ENCODE data around the gene PACC1.

The PACC1 gene

GRCh38 chr1:212434992-212435391 lies 20.3 kb upstream of the PACC1 start:
- Histone ChIP-seq H3K9me3 (ENCODE audit: control insufficient read depth, insufficient read depth, low read depth, low read length) (no peaks in the 10 kb centered on the region), H3K9ac (ENCODE audit: low read length) (no peak overlapping the region), H3K27me3 (ENCODE audit: control insufficient read depth, insufficient read depth, low read length) (peaks cover 7% of the 10 kb centered on the region), H3K36me3 (ENCODE audit: control insufficient read depth, insufficient read depth, low read length) (no peaks in the 10 kb centered on the region), H3K4me3 (ENCODE audit: low read depth, low read length) (no peak overlapping the region), H3K4me1 (ENCODE audit: control insufficient read depth, insufficient read depth, low read length) (peaks cover 10% of the 10 kb centered on the region), H3K27ac (ENCODE audit: low read depth, low read length) (no peak overlapping the region)

- H3K9ac ChIP-seq (ENCODE audit: low read length), result no peak overlapping the region
- H3K27ac ChIP-seq (ENCODE audit: low read depth, low read length), result no peak overlapping the region
- H3K9me3 ChIP-seq (ENCODE audit: control insufficient read depth, insufficient read depth, low read depth, low read length), result no peaks in the 10 kb centered on the region
These were observed 19.1 kb upstream of the PACC1 start for GRCh38 chr1:212433577-212434462.

GRCh38 chr1:212432661-212433576 lies 18.2 kb upstream of the PACC1 start, which contains the start of gene NENF:
Gene NENF (plus strand): TSS chr1:212432920. CDS start chr1:212432944, 24 bp downstream.
- Histone ChIP-seq H3K27me3 (ENCODE audit: control insufficient read depth, insufficient read depth, low read length) (peaks cover 7% of the 10 kb centered on the region), H3K36me3 (ENCODE audit: control insufficient read depth, insufficient read depth, low read length) (no peaks in the 10 kb centered on the region), H3K9ac (ENCODE audit: low read length) (peak within 1 kb of the TSS; percentile 46), H3K4me1 (ENCODE audit: control insufficient read depth, insufficient read depth, low read length) (peaks cover 10% of the 10 kb centered on the region), H3K27ac (ENCODE audit: low read depth, low read length) (no peak within 1 kb of the TSS), H3K9me3 (ENCODE audit: control insufficient read depth, insufficient read depth, low read depth, low read length) (no peaks in the 10 kb centered on the region), H3K4me3 (ENCODE audit: low read depth, low read length) (peak within 1 kb of the TSS; percentile 75)

More at GRCh38 chr1:212433577-212434462, 19.1 kb upstream of the PACC1 start:
- peaks cover 10% of the 10 kb centered on the region for H3K4me1 ChIP-seq (ENCODE audit: control insufficient read depth, insufficient read depth, low read length)
- H3K27me3 ChIP-seq (ENCODE audit: control insufficient read depth, insufficient read depth, low read length), result peaks cover 7% of the 10 kb centered on the region
- H3K36me3 ChIP-seq (ENCODE audit: control insufficient read depth, insufficient read depth, low read length), result no peaks in the 10 kb centered on the region
- H3K4me3 ChIP-seq (ENCODE audit: low read depth, low read length), result peak overlapping the region; percentile 75

- Histone ChIP-seq H3K4me3 (ENCODE audit: low read depth, low read length) (peak overlapping the region; percentile 75), H3K4me1 (ENCODE audit: control insufficient read depth, insufficient read depth, low read length) (peaks cover 10% of the 10 kb centered on the region), H3K9ac (ENCODE audit: low read length) (peak overlapping the region; percentile 46), H3K36me3 (ENCODE audit: control insufficient read depth, insufficient read depth, low read length) (no peaks in the 10 kb centered on the region), H3K9me3 (ENCODE audit: control insufficient read depth, insufficient read depth, low read depth, low read length) (no peaks in the 10 kb centered on the region), H3K27ac (ENCODE audit: low read depth, low read length) (no peak overlapping the region), H3K27me3 (ENCODE audit: control insufficient read depth, insufficient read depth, low read length) (peaks cover 7% of the 10 kb centered on the region)
These were observed 17.6 kb upstream of the PACC1 start for GRCh38 chr1:212432272-212432660.

- Histone ChIP-seq H3K36me3 (ENCODE audit: control insufficient read depth, insufficient read depth, low read length) (no peaks in the 10 kb centered on the region), H3K27ac (ENCODE audit: low read depth, low read length) (no peak overlapping the region), H3K4me3 (ENCODE audit: low read depth, low read length) (no peak overlapping the region)
These were observed 17.0 kb upstream of the PACC1 start for GRCh38 chr1:212431644-212432043.

GRCh38 chr1:212430955-212431394 lies 16.3 kb upstream of the PACC1 start:
- Histone ChIP-seq H3K4me3 (ENCODE audit: low read depth, low read length) (no peak overlapping the region), H3K36me3 (ENCODE audit: control insufficient read depth, insufficient read depth, low read length) (no peaks in the 10 kb centered on the region), H3K27me3 (ENCODE audit: control insufficient read depth, insufficient read depth, low read length) (peaks cover 7% of the 10 kb centered on the region), H3K4me1 (ENCODE audit: control insufficient read depth, insufficient read depth, low read length) (peaks cover 10% of the 10 kb centered on the region), H3K27ac (ENCODE audit: low read depth, low read length) (no peak overlapping the region), H3K9me3 (ENCODE audit: control insufficient read depth, insufficient read depth, low read depth, low read length) (no peaks in the 10 kb centered on the region), H3K9ac (ENCODE audit: low read length) (no peak overlapping the region)

More at GRCh38 chr1:212431644-212432043, 17.0 kb upstream of the PACC1 start:
- Histone ChIP-seq H3K4me1 (ENCODE audit: control insufficient read depth, insufficient read depth, low read length) (peaks cover 10% of the 10 kb centered on the region), H3K9me3 (ENCODE audit: control insufficient read depth, insufficient read depth, low read depth, low read length) (no peaks in the 10 kb centered on the region), H3K27me3 (ENCODE audit: control insufficient read depth, insufficient read depth, low read length) (peaks cover 7% of the 10 kb centered on the region), H3K9ac (ENCODE audit: low read length) (no peak overlapping the region)

- peaks cover 10% of the 10 kb centered on the region for H3K4me1 ChIP-seq (ENCODE audit: control insufficient read depth, insufficient read depth, low read length)
- H3K4me3 ChIP-seq (ENCODE audit: low read depth, low read length), result no peak overlapping the region
- H3K27ac ChIP-seq (ENCODE audit: low read depth, low read length), result no peak overlapping the region
- no peak overlapping the region for H3K9ac ChIP-seq (ENCODE audit: low read length)
- peaks cover 7% of the 10 kb centered on the region for H3K27me3 ChIP-seq (ENCODE audit: control insufficient read depth, insufficient read depth, low read length)
- H3K36me3 ChIP-seq (ENCODE audit: control insufficient read depth, insufficient read depth, low read length), result no peaks in the 10 kb centered on the region
- H3K9me3 ChIP-seq (ENCODE audit: control insufficient read depth, insufficient read depth, low read depth, low read length), result no peaks in the 10 kb centered on the region
These were observed 15.7 kb upstream of the PACC1 start for GRCh38 chr1:212430416-212430815.

GRCh38 chr1:212428496-212428895 lies 13.8 kb upstream of the PACC1 start:
- Histone ChIP-seq H3K9ac (ENCODE audit: low read length) (no peak overlapping the region), H3K9me3 (ENCODE audit: control insufficient read depth, insufficient read depth, low read depth, low read length) (no peaks in the 10 kb centered on the region), H3K27me3 (ENCODE audit: control insufficient read depth, insufficient read depth, low read length) (peaks cover 7% of the 10 kb centered on the region; the same call in 1 of the 2 replicates), H3K4me3 (ENCODE audit: low read depth, low read length) (no peak overlapping the region), H3K4me1 (ENCODE audit: control insufficient read depth, insufficient read depth, low read length) (peaks cover 10% of the 10 kb centered on the region), H3K36me3 (ENCODE audit: control insufficient read depth, insufficient read depth, low read length) (no peaks in the 10 kb centered on the region), H3K27ac (ENCODE audit: low read depth, low read length) (no peak overlapping the region)

- no peak overlapping the region for H3K4me3 ChIP-seq (ENCODE audit: low read depth, low read length)
- no peaks in the 10 kb centered on the region for H3K36me3 ChIP-seq (ENCODE audit: control insufficient read depth, insufficient read depth, low read length)
- H3K4me1 ChIP-seq (ENCODE audit: control insufficient read depth, insufficient read depth, low read length), result no peaks in the 10 kb centered on the region
- no peak overlapping the region for H3K27ac ChIP-seq (ENCODE audit: low read depth, low read length)
- no peaks in the 10 kb centered on the region for H3K9me3 ChIP-seq (ENCODE audit: control insufficient read depth, insufficient read depth, low read depth, low read length)
- no peak overlapping the region for H3K9ac ChIP-seq (ENCODE audit: low read length)
- peaks cover 7% of the 10 kb centered on the region; the same call in 1 of the 2 replicates for H3K27me3 ChIP-seq (ENCODE audit: control insufficient read depth, insufficient read depth, low read length)
These were observed 9.2 kb upstream of the PACC1 start for GRCh38 chr1:212423879-212424278.

GRCh38 chr1:212421165-212421564 lies 6.5 kb upstream of the PACC1 start:
- Histone ChIP-seq H3K27ac (ENCODE audit: low read depth, low read length) (no peak overlapping the region), H3K4me3 (ENCODE audit: low read depth, low read length) (no peak overlapping the region), H3K4me1 (ENCODE audit: control insufficient read depth, insufficient read depth, low read length) (0 out of 2 replicates have a peak, but pooled peaks cover 4% of the 10 kb centered on the region), H3K27me3 (ENCODE audit: control insufficient read depth, insufficient read depth, low read length) (peaks cover 7% of the 10 kb centered on the region; the same call in 1 of the 2 replicates), H3K36me3 (ENCODE audit: control insufficient read depth, insufficient read depth, low read length) (no peaks in the 10 kb centered on the region), H3K9me3 (ENCODE audit: control insufficient read depth, insufficient read depth, low read depth, low read length) (no peaks in the 10 kb centered on the region), H3K9ac (ENCODE audit: low read length) (no peak overlapping the region)
